ENCODE results near the gene IQCC. TPM values are rescaled to one million over a fixed set of nuclear protein-coding genes. Genes with fewer than 3 reads are reported as not detected.
"Not testable (repeated sequence)": the region's sequence is repeated elsewhere in the genome, so short reads cannot be mapped to it uniquely, and the experiment has no call there.

The IQCC gene
- polyA plus RNA-seq (ENCODE audit: insufficient read length in 3 of 3): 10 to 100 TPM in 1 of 3 donors, 1 to 10 TPM in 2; 7.7 to 11.0 (median 8.1) TPM
- long read RNA-seq, donor 1, partial matches to known transcripts: 0 of 1 reads
- long read RNA-seq, donor 1, other reads (novel, unspliced or antisense): 0 of 1 reads
- long read RNA-seq, donor 2, partial matches to known transcripts: 0 of 2 reads
- long read RNA-seq, donor 2, other reads (novel, unspliced or antisense): 0 of 2 reads
- long read RNA-seq, donor 3, partial matches to known transcripts: 0 of 1 reads
- long read RNA-seq, donor 3, other reads (novel, unspliced or antisense): 0 of 1 reads
- long read RNA-seq, donor 4, partial matches to known transcripts: 0 of 1 reads
- long read RNA-seq, donor 4, other reads (novel, unspliced or antisense): 0 of 1 reads
- long read RNA-seq, donor 5: 0 reads
- long read RNA-seq, donor 6, partial matches to known transcripts: 0 of 2 reads
- long read RNA-seq, donor 6, other reads (novel, unspliced or antisense): 0 of 2 reads
- long read RNA-seq, donor 7, partial matches to known transcripts: 0 of 1 reads
- long read RNA-seq, donor 7, other reads (novel, unspliced or antisense): 0 of 1 reads
- long read RNA-seq, donor 8, partial matches to known transcripts: 0 of 1 reads
- long read RNA-seq, donor 8, other reads (novel, unspliced or antisense): 0 of 1 reads
- long read RNA-seq, donor 9, partial matches to known transcripts: 0 of 3 reads
- long read RNA-seq, donor 9, other reads (novel, unspliced or antisense): 0 of 3 reads
- long read RNA-seq, donor 10, partial matches to known transcripts: 0 of 1 reads
- long read RNA-seq, donor 10, other reads (novel, unspliced or antisense): 0 of 1 reads
- long read RNA-seq, donor 11: 0 reads
- long read RNA-seq, donor 12, partial matches to known transcripts: 0 of 1 reads
- long read RNA-seq, donor 12, other reads (novel, unspliced or antisense): 0 of 1 reads
- long read RNA-seq, donor 13, partial matches to known transcripts: 7 of 9 reads
- long read RNA-seq, donor 13, other reads (novel, unspliced or antisense): 0 of 9 reads
- long read RNA-seq, donor 14, partial matches to known transcripts: 0 of 1 reads
- long read RNA-seq, donor 14, other reads (novel, unspliced or antisense): 0 of 1 reads
- long read RNA-seq, donor 15, partial matches to known transcripts: 0 of 2 reads
- long read RNA-seq, donor 15, other reads (novel, unspliced or antisense): 0 of 2 reads
- long read RNA-seq, donor 16, transcript IQCC-201 (5 exons, 2,027 nt): major isoform, 5 of 13 reads
- long read RNA-seq, donor 16, partial matches to known transcripts: 5 of 13 reads
- long read RNA-seq, donor 16, other reads (novel, unspliced or antisense): 0 of 13 reads

GRCh38 chr1:32205401-32206370, at the start of gene IQCC:
Gene IQCC (plus strand): TSS chr1:32205671. CDS start chr1:32205682, 11 bp downstream.
- peak in 10 of 11 donors; percentile 76 to 92 (median 86) for DNase-seq (ENCODE audit: extremely low read depth in 1 of 11, low read depth in 9 of 11, low spot score in 4 of 11)

GRCh38 chr1:32159189-32159588, 46.3 kb upstream of the IQCC start:
- no peak for DNase-seq (ENCODE audit: extremely low read depth in 1 of 11, low read depth in 9 of 11, low spot score in 4 of 11)

- no peak for DNase-seq (ENCODE audit: extremely low read depth in 1 of 11, low read depth in 9 of 11, low spot score in 4 of 11)
These were observed 42.1 kb upstream of the IQCC start for GRCh38 chr1:32163405-32163804.

- not testable (repeated sequence) for DNase-seq (ENCODE audit: extremely low read depth in 1 of 11, low read depth in 9 of 11, low spot score in 4 of 11)
These were observed 39.8 kb upstream of the IQCC start for GRCh38 chr1:32165633-32166032.

GRCh38 chr1:32170991-32171390, 34.5 kb upstream of the IQCC start:
- DNase-seq (ENCODE audit: extremely low read depth in 1 of 11, low read depth in 9 of 11, low spot score in 4 of 11): no peak

- no peak for DNase-seq (ENCODE audit: extremely low read depth in 1 of 11, low read depth in 9 of 11, low spot score in 4 of 11)
These were observed 32.7 kb upstream of the IQCC start for GRCh38 chr1:32172621-32173245.

- peak in 1 of 11 donors; percentile 3 for DNase-seq (ENCODE audit: extremely low read depth in 1 of 11, low read depth in 9 of 11, low spot score in 4 of 11)
These were observed 26.9 kb upstream of the IQCC start for GRCh38 chr1:32178380-32179192.

GRCh38 chr1:32179193-32179442, 26.4 kb upstream of the IQCC start:
- peak in 2 of 11 donors; percentile 20 to 43 for DNase-seq (ENCODE audit: extremely low read depth in 1 of 11, low read depth in 9 of 11, low spot score in 4 of 11)

- peak; percentile 74 to 90 (median 88) for DNase-seq (ENCODE audit: extremely low read depth in 1 of 11, low read depth in 9 of 11, low spot score in 4 of 11)
These were observed 25.9 kb upstream of the IQCC start, which contains the start of gene TXLNA for GRCh38 chr1:32179443-32180185. Gene TXLNA (plus strand): TSS chr1:32179675. CDS start chr1:32180346, 671 bp downstream.

GRCh38 chr1:32180186-32181060, 25.0 kb upstream of the IQCC start:
- peak in 4 of 11 donors; percentile 17 to 29 (median 25) for DNase-seq (ENCODE audit: extremely low read depth in 1 of 11, low read depth in 9 of 11, low spot score in 4 of 11)

- no peak for DNase-seq (ENCODE audit: extremely low read depth in 1 of 11, low read depth in 9 of 11, low spot score in 4 of 11)
These were observed 24.4 kb upstream of the IQCC start for GRCh38 chr1:32181065-32181464.

- no peak for DNase-seq (ENCODE audit: extremely low read depth in 1 of 11, low read depth in 9 of 11, low spot score in 4 of 11)
These were observed 23.9 kb upstream of the IQCC start for GRCh38 chr1:32181563-32181962.

- DNase-seq (ENCODE audit: extremely low read depth in 1 of 11, low read depth in 9 of 11, low spot score in 4 of 11): no peak
These were observed 23.4 kb upstream of the IQCC start for GRCh38 chr1:32182060-32182459.

GRCh38 chr1:32184650-32185049, 20.8 kb upstream of the IQCC start:
- DNase-seq (ENCODE audit: extremely low read depth in 1 of 11, low read depth in 9 of 11, low spot score in 4 of 11): no peak

GRCh38 chr1:32186077-32186476, 19.4 kb upstream of the IQCC start:
- no peak for DNase-seq (ENCODE audit: extremely low read depth in 1 of 11, low read depth in 9 of 11, low spot score in 4 of 11)
